EL (cell line): ENCODE data around the gene TNFRSF12A.

ENCODE experiments used
- DNase-seq: peaks from one replicate; pipeline ENCODE4 v3.0.0-alpha.2; 2016

Gene TNFRSF12A

GRCh38 chr16:3027489-3027795 lies 7.3 kb downstream of the TNFRSF12A start:
- DNase-seq = no peak

GRCh38 chr16:3027983-3028715 lies 8.0 kb downstream of the TNFRSF12A start:
- peak; percentile 56 for DNase-seq

DNA sequence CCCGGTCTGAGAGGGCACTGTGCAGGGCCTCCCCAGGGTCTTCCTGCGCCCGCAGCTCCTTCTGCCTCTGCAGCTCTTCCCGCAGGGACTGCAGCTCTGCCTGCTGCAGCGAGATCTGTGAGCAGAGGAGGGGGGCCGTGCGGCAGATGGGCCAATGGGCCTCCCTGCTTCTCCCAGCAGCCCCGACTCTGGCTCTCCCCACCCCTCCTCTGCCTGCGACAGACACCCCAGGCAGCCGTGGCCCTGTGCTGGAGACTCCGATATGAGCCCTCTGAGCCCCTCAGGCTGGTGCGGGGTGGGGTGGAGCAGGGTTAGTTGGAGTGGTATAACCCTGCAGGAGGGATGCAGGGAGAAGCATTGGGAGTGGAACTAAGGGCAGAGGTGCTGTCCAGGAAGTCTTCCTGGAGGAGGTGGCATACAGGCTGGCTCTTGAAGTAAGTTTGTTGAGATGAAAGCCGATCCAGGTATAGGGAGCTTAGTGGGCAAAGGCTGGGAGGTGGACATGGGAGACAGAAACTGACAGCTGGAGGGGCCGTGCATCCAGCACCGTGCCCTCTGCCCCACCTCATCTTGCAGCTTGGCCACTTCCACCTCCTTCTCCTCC lies 8.7 kb downstream of the TNFRSF12A start:
- DNase-seq = no peak

DNA sequence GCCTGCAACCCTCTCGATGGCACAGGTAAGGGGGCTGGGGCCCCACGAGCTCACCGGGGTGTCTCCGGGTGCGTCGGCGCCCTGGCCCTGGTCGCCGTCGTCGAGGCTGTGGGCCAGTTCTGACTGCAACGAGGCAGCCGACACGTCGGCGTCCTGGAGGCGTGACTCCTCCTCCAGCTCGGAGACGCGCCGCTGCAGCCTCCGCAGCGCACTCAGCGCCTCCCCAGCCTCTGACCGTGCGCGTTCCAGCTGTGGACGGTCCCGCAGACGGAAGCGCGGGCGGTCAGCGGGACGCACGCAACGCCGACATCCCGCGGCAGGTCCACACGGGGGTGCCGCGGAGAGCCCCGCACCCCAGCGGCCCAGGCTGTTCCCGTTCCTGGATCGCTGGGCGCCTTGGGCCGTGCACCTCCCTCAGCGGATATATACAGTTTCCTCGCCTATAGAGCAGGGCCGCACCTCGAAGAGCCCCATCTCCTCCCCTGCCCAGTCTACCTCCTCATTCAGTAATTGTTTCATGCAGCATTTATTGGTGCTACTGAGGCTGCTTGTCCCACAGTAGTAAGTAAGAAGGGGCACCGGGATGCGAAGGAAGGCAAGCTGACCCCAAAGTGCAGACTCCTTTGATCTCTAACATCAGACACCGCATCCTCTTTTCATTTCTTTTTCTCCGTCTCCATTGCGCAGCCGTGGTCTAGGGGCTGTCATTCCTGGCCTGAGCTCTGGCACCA lies 9.5 kb downstream of the TNFRSF12A start:
- DNase-seq = peak; percentile 45

- no peak for DNase-seq
Observed at GRCh38 chr16:3030222-3031212, 10.3 kb downstream of the TNFRSF12A start.

- no peak for DNase-seq
Observed at GRCh38 chr16:3032624-3033023, 12.5 kb downstream of the TNFRSF12A start.

DNA sequence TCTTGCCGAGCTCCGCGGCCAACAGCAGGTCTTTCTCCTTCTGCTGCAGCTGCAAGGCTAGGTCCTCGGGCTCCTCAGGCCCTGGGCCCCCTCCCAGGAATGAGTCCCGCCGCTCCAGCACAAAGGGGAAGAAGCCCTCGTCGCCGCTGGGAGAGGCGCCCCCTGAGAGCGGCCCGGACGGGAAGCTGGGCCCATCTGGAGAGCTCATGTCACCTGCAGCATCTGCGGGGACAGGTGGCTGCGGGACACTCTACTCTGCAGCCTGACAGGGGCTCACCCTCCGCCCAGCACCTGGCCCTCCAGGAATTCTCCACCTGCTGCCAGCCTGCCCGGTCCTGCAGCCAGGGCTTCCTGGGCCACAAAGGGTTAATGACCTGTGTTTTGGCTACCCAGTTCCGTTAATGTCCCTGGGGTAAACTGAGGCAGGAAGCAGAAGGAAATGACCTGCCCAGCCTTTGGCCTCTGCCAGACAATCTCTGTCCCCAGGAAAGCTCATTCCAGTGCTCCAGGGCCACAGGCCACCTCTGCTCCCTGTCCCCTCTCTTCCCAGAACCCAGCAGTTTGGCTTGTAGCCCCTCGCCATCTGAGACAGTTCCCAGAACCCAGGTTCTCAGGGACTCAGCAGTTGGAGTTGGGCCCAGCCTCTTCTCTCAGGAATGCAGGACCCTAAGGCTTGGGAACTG lies 15.3 kb downstream of the TNFRSF12A start:
- DNase-seq = no peak

DNA sequence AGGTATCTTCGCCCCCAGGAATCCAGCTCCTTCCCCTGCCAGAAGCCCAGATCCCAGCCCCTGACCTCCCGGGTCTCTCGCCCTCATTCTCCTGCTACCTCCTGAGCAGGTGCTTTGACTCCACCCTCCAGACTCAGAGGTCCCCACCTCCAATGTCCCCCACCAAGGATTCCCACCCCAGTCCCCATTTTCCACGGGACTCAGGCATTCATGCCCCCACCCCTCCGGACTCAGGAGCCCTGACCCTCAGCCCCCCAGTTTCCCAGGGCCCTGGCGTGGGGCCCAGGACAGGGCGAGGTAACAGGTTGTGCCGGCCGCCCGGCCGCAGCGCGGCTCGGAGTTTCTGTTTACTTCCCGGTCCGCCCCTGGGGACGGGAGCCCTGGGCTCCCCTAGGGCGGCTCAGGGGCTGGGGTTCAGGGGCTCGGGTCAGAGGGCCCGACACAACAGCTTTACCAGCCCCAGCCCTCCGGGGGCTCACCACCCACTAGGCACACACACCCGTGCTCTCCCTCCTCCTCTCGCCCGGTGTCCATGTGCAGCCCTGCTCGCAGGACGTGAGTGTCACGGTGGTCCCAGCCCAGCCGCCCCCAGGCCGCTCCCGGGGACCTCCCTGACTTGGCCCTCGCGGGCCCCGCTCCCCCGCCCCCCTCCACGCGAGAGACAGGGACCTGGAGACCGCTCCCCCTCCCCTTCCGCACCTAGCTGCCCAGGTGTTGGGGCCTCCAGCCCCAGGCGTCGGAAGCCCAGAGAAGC lies 16.0 kb downstream of the TNFRSF12A start:
- DNase-seq = no peak

GRCh38 chr16:3036726-3037315 lies 16.7 kb downstream of the TNFRSF12A start, which contains the start of gene BICDL2:
Gene BICDL2, minus strand, starts transcription at chr16:3036944. Its CDS starts 1,448 bp downstream, at chr16:3035496.
- DNase-seq = no peak

GRCh38 chr16:3038256-3038655 lies 18.1 kb downstream of the TNFRSF12A start:
- no peak for DNase-seq

- no peak for DNase-seq
Observed at GRCh38 chr16:3038896-3039295, 18.7 kb downstream of the TNFRSF12A start.

- DNase-seq = no peak
Observed at GRCh38 chr16:3042376-3042775, 22.2 kb downstream of the TNFRSF12A start.

DNA sequence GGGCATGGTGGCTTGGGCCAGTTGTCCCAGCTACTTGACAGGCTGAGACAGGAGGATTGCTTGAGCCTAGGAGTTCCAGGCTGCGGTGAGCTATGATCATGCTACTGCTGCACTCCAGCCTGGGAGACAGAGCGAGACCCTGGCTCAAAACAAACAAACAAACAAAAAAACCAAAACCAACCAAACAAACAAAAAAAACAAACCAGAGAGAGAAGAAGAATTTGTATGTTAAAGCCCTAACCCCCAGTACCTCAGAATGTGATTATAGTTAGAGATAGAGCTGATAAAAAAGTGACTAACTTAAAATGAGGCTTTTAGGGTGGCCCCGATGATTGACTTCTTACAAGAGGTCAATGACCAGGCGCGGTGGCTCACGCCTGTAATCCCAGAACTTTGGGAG lies 24.5 kb downstream of the TNFRSF12A start:
- no peak for DNase-seq

DNA sequence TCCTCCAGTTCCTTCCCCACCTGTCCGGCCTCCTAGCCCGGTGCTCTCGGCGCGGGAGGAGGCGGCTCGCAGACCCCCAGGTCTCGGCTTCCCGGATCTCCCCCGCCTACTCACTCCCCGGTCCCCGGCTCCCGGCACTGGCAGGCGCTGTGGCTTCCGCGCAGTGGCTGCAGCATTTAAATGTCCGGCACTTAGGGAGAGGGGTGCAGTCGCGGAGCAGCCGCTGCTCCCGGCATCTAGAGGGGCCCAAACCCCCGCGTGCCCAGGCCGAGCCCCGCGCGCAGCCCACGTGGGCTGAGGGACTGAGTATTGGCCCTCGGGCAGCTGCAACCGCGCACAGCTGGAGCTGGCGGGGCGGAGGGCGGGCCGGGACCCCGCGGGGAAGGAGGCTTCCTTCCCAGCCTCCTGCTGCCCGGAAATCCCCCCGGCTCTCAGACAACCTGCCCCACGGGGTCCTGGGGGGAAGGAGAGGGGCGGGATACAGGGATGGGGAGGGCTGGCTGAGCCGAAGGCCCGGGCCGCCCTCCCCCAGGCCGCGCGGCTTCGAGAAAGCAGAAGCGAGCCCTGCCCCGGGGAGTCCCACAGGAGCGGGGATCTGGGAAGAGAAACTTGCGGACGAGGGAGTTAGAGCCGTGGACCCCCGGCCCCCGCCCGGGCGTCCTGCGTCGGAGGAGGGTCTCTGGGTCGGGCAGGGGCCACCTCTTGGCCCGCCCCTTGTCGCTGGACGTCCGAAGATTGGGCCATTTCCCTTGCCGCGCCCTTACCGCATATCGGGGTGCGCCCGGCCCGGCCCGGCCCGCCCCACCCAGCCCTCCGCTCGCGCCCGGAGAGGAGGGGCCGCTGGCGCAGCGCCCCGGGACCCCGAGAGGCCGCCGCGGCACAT lies 25.8 kb downstream of the TNFRSF12A start, which contains the start of gene MMP25:
TSS of gene MMP25 (plus strand) at position 804 of the 883 bp plus-strand sequence. CDS start 357 bp downstream, outside the sequence.
- no peak for DNase-seq

GRCh38 chr16:3046641-3047386 lies 26.6 kb downstream of the TNFRSF12A start:
- no peak for DNase-seq

- no peak for DNase-seq
Observed at GRCh38 chr16:3047387-3047720, 27.2 kb downstream of the TNFRSF12A start.

- DNase-seq = no peak
Observed at GRCh38 chr16:3049921-3050481, 29.8 kb downstream of the TNFRSF12A start.

- no peak for DNase-seq
Observed at GRCh38 chr16:3050487-3050886, 30.3 kb downstream of the TNFRSF12A start.

DNA sequence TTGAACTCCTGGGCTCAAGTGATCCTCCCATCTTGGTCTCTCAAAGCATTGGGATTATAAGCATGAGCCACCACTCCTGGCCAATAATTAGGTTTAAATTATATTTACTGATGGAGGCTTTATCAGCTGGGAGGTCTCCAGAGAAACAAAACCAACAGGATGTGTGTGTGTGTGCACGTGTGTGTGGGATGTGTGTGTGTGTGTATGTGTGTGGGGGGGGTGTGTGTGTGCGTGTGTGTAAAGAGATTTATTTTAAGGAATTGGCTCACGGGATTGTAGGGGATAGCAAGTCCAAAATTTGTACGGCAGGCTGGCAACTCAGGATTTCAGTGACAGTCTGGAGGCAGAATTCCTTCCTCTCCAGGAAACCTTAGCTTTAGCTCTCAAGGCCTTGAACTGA lies 30.8 kb downstream of the TNFRSF12A start:
- DNase-seq = no peak
